GM23338 (cell line): ENCODE measurements around the gene LMF1.

Experiments used
- CREB1 ChIP-seq: fragments of 250-450 bp; sonication (Bioruptor Pico); IDR thresholded peaks from 2 replicates; pipeline ENCODE4 v1.5.0; 2020; ENCODE audit warnings: low read depth, mild to moderate bottlenecking, moderate library complexity
- CTCF ChIP-seq, 2 experiments: fragments of 200-600 bp in 1 of 2; sonication (generic) in 1 of 2; conservative IDR thresholded peaks; 2 replicates each; pipeline versions ENCODE4 v1.5.1 to v1.6.1; 2016 to 2017; ENCODE audit warnings: antibody characterized with exemption in 2 of 2, low read depth in 2 of 2, mild to moderate bottlenecking in 2 of 2, moderate library complexity in 1 of 2
- ETS1 ChIP-seq: IDR thresholded peaks from 2 replicates; pipeline ENCODE4 v1.6.1; 2016; ENCODE audit warnings: antibody characterized with exemption
- EZH2 ChIP-seq: fragments of 200-600 bp; sonication (generic); IDR thresholded peaks from one replicate; pipeline ENCODE4 v1.8.0; 2017; ENCODE audit warnings: antibody characterized with exemption, mild to moderate bottlenecking, low read depth; ENCODE audit not compliant: unreplicated experiment
- EZH2phosphoT487 ChIP-seq: fragments of 200-600 bp; sonication (generic); IDR thresholded peaks from one replicate; pipeline ENCODE4 v1.8.1; 2018; ENCODE audit warnings: antibody characterized with exemption; ENCODE audit not compliant: unreplicated experiment
- JUNB ChIP-seq: IDR thresholded peaks from one replicate; pipeline ENCODE4 v1.6.1; 2016; ENCODE audit warnings: antibody characterized with exemption; ENCODE audit not compliant: unreplicated experiment
- NANOG ChIP-seq: IDR thresholded peaks from 2 replicates; pipeline ENCODE4 v1.6.1; 2016; ENCODE audit warnings: antibody characterized with exemption, borderline replicate concordance
- POLR2AphosphoS5 ChIP-seq: IDR thresholded peaks from 2 replicates; pipeline ENCODE4 v1.6.1; 2016; ENCODE audit warnings: antibody characterized with exemption, low read depth
- REST ChIP-seq: IDR thresholded peaks from one replicate; pipeline ENCODE4 v1.6.1; 2018; ENCODE audit warnings: antibody characterized with exemption; ENCODE audit not compliant: unreplicated experiment
- STAT1 ChIP-seq: IDR thresholded peaks from one replicate; pipeline ENCODE4 v1.6.1; 2016; ENCODE audit warnings: antibody characterized with exemption; ENCODE audit not compliant: unreplicated experiment
- ZNF114 ChIP-seq: fragments of 250-450 bp; sonication (Bioruptor Pico); IDR thresholded peaks from 2 replicates; pipeline ENCODE4 v1.5.0; 2020; ENCODE audit warnings: mild to moderate bottlenecking, moderate library complexity
- ZNF331 ChIP-seq: fragments of 250-450 bp; sonication (Bioruptor Pico); IDR thresholded peaks from 2 replicates; pipeline ENCODE4 v1.5.0; 2020; ENCODE audit warnings: low read depth, mild to moderate bottlenecking, moderate library complexity
- ZNF462 ChIP-seq: fragments of 250-450 bp; sonication (Bioruptor Pico); IDR thresholded peaks from 2 replicates; pipeline ENCODE4 v1.5.0; 2020; ENCODE audit warnings: mild to moderate bottlenecking, moderate library complexity

DNA sequence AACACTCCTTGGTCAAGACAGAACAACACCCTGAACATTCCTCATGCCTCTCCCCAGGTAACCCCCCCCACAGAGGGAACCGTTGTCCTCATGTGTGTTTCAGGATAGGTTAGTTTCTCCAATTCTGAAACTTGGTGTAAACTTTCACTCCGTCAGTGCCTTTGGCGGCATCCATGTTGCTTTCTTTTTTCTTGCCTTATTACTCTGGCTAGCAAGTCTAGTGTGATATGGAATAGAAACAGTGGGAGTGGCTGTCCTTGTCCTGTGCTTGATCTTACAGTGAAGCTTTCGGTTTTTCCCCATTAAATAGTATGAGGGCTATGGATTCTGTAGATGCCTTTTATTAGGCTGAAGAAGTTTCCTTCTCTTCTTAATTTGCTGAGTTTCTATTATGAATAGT lies 134.6 kb downstream of the LMF1 start:
- TF ChIP-seq CTCF (conservative IDR thresholded peaks at IDR 0.05; ENCODE audit: low read depth in 2 of 2) (no peak), EZH2 (no peak), REST (no peak), EZH2phosphoT487 (no peak), ZNF462 (no peak), POLR2AphosphoS5 (no peak), CREB1 (no peak), NANOG (no peak), JUNB (no peak), STAT1 (no peak), ETS1 (no peak), ZNF331 (no peak), ZNF114 (CRISPR knock-in tag) (no peak)
